DMS53 treated with DMSO at 0.1 percent for 48 hours (cell line): ENCODE data around the gene FGD5.
"Not testable (repeated sequence)": the region's sequence is repeated elsewhere in the genome, so short reads cannot be mapped to it uniquely, and the experiment has no call there.

Experiments
- DNase-seq: peaks from one replicate; lab custom pipeline; 2025; ENCODE audit not compliant: unreplicated experiment; lab: John Stamatoyannopoulos, UW

The FGD5 gene

DNA sequence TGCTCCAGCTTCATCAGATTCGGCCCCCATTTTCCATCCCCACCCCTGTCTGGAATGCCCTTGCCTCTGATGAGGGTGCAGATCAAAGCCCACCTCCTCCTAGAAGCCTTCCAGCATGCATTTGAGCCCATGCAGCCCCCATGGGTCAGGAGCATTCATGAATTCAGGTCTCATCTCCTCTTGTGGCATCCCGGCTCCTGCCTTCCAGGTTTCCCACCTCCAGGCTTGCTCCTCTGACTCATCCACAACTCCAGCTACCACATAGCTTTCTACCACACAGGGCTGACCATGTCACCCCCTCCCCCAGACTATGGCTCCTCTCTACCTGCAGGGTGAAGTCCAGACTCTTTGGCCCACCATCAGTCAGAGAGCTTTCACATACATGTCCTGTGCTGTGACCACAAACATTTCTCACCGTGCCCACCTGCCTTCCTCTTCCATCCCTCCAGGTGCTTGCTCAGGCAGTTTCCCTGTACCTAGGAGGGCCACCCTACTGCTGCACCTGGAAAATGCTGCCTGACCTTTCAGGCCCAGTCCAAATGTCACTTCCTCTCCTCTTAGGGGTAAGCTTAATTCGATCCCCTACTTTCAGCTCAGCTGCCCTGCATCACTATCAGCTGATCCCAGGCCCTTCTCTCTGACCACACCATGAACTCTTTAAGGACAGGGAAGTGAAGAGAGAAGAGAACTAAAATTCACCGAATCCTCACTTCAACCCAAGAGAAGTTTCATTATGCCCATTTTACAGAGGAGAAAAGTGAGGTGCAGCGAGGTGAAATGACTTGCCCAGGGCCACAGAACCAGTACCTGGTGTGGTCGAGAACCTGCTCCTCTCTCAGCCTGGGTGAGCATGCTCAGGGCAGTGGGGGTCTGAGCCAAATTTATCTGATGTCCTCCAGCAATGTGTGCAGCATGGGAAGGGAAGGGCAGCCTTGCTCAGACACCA, 13.7 kb upstream of the FGD5 start:
- no peak for DNase-seq

DNA sequence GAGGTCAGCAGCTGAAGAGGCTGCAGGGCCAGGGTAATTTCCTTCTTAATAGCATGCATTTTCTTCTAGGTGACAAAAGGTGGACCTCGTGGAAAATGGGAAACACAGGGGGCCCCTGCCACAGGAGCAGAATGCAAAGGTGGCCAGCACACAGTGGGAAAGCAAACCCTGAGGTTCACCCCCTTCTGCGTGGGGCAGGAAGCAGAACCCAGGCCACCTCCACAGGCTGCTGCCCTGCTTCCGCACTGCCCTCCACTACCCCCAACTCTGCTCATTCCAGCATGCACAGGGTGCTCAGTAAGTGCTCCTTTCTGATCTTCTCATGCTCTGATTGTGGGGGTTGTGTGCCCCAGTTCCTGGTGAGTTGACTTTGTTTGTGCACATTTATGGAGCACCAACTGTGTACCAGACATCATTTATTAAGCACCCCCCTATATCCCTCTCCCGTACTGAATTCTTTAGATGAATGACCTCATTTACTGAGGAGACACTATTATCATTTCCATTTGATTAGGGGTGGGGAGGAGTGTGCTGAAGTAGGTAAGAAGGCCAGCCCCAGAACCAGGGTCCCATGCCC, 12.7 kb upstream of the FGD5 start:
- DNase-seq, result no peak

DNA sequence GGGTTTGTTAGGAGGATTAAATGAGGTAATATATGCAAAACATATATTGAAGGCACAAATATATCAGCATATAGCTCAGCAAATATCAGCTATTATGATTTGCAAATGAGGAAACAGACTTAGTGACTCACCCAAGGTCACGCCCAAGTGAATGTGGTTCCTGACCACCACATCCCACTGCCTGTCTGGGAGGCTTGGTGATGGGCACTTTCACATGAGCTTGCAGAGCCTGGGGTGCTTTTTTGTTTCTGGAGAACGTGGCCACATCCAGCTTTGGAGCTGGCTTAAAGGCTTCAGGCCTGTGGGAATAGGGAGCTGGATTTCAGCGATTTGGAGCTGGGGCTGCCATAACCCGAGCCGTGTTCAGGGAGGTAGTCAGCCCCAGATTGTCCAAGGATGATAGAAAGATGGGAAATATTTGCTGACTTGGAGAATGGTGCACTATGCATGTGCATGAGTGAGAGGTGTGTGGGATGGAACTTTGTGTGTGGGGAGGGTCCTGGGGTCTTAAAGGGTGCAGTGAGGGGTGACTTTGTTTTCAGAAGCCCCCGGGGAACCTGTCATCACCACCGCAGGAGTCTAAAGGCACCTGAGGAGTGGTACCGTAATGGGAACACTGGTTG, 12.0 kb upstream of the FGD5 start:
- no peak for DNase-seq

DNA sequence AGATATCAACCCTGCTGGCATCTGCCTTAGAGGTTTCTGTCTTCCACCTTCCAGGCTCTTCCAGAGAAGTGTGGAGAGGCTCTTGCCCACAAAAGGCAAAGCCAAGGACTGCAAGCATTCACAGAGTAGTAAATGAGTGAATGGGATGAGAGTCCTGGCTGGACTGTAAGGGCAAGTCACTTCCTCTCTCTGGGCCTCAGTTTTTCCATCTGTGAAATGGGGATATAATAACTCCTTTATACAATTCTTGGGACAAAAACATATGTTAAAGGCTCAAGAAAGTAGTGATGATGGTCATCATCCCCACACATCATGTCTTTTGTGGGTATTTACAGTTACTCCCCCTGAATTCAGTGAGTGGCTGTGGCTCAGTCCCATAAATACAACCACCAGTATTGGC, 10.7 kb upstream of the FGD5 start:
- DNase-seq, result no peak

DNA sequence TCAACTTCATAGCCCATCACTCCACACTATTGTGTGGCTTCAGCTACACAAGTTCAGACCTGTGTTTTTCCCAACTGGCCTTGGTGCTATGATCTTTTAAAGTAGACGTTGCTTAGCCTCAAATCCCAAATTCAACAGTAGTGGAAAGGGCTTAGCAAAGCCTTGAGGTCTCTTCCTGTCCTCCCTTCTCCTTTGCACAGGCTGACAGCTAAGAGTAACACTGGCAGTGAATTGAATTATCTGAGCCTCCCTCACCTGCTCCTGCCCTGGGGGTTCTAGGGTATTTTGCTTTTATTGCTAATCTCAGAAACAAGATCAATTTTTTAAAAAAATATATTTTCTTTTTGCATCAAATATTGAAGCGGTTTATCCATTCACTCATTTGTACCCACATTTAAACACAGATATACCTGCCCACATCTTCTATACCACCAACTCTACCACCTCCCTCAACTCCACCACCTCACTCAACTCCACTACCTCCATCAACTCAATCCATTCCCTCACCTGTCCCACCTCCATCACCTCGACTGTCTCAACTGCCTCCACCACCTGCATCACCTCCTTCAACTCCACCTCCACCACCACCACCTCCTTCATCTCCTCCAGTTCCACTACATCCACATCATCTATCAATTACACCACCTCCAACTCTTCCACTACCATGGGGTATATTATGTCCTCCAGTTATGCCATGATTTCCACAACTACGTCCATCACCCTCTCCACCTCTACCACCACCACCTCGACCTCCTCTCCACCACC, 10.1 kb upstream of the FGD5 start:
- DNase-seq, result no peak

DNA sequence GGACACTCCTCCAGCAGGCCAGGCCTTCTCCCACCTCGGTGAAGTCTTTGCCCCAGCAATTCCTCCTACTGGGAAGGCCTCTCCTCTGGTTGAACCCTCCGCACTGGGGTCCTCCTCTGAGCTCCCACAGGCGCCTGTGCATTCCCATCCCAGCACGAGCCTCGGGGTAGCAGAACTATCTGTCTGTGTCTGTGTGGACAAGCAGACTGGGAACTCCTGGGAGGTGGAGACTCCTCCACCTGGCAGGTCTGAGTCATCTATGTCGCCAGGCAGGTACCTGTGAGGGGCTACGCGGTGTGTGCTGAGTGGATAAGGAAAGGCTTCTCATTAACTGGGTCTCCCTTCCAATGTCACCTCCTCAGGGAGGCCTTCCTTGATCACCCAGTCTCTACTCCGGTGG, 9.2 kb upstream of the FGD5 start:
- not testable (repeated sequence) for DNase-seq

DNA sequence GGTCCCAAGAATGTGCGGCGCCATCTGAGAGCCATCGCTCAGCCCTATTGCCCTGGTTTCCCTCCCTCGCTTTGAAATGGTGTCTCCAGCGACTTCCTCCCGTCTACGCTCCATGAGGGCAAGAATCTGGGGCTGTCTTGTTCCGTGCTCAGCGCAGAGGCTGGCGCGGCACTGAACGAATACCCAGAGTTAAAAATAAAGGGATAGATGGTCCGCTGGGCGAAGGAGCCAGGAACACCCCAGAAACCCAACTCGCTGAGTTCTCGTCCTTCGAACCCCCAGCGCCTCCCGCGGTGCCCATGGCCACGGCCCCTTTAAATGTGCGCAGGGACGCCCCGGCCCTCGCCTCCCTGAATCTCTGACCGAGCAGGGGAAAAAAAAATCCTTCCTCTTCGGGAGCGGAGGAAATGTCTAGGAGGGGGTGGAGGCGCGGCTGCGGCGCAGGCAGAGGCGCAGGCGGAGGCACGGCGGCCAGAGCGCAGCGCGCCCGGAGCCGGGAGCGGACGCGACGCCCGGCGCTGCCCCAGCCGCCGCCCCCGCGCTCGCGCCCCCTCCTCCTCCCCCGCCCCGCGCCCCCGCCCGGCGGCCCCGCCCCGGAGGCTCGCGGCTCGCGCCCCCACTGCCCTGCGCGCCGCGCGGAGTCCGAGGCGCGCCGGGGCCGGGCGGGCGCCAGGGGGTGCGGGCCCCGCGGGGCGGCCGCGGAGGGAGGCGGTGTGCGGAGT, 8.5 kb upstream of the FGD5 start:
- DNase-seq, result no peak

DNA sequence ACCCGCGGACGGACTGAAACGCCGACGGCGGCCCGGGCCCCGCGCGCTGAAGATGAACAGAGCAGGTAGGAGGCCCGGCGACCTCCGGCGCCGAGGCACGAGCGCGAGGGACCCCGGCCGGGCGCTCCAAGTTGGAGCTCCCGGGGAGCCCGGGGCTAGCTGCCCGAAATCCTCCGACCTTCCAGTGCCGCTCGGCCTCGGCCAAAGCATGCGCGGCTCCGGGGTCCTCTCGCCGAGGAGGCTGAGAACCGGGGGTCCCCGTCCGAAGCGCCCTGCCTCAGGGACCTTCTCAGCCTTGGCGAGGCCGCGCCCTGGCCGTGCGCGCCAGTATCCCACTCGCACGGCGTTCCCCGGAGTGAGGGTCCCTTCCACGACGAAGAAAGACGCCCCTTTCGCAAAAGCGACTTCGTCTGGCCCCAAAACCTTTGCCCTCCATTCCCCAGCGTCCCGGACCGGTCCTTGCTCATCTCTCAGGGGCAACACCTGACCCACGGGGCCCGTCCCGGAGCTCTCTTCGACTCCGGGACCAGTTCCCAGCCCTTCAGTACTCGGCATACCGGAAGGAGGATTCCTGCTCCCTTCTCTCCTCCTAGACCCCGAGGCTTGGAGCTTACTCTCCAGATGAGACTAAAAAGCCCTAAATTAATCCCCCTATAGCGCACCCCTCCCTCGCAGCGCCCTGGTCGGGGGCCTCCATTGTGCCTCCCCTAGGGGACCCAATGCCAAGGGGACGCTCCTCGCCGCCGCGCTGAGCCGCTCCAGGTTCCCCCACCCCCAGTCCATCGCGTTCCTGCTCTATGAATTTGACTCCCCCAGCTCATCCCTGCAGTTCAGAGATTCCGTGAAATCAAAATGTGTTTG, 7.7 kb upstream of the FGD5 start:
- DNase-seq, result no peak

DNA sequence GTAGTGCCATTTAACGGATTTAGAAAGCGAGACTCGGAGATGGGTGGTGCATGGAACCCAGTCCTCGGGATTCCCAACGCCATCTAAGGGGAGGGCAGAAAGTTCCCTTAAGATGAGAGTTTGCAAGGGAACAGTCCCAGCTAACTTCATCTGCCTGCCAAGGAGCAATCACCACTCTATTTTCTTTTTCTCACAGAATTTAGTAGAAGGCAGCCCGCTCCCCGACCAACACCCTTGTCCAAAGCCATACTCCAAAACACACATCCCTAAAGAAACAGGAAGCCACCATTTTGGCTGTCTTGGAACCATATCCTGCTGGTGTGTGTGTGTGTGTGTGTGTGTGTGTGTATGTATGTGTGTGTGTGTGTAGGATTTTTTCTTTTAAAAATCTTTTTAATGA, 7.1 kb upstream of the FGD5 start:
- DNase-seq, result no peak

DNA sequence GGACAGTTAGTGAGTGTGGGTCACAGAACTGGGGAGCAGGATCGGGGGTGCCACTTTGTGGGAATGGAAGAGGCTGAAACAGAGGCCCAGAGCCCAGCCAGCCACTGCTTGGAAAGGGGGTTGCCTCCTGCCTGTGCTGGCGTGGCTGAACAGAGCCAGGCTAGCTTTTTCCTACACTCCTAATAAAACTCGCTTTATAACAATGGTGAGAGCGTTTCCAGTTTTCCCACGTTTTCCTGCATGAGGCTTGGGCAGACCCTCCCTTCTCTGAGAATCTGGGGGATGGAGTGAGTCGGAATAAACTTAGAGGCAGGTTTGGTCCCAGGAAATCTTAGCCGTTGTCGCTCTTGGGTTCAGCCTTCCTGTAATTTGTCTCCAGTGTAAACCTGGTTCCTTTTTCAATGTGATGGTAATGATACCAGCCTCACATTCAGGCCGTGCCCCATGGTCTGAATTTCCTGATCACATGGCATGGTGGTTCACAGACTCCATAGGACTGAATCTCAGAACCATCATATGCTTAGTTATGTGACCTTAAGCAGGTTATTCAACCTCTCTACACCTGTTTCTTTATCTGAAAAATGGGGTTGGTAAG, 6.5 kb upstream of the FGD5 start:
- DNase-seq, result no peak

DNA sequence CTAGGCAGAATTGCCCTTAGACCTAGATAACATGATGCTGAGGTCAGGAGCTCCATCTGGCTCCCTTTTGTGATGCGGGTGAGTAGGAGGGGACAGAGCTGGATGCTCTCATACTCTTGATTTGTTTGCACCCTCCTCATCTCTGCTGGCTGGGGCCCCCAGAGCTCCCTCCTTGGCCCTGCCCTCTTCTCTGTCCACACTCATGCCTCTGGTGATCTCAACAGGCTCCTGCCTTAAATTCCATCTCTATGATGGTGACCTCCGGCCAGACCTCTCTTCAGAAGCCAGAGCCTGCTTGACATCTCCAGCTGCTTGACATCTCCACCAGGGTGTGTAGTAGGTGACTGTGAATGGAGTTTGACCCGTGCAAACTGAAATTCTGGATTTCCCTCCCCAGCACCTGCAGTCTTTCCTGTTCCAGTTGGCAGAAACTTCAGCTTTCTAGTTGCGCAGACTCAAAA, 4.3 kb upstream of the FGD5 start:
- no peak for DNase-seq

DNA sequence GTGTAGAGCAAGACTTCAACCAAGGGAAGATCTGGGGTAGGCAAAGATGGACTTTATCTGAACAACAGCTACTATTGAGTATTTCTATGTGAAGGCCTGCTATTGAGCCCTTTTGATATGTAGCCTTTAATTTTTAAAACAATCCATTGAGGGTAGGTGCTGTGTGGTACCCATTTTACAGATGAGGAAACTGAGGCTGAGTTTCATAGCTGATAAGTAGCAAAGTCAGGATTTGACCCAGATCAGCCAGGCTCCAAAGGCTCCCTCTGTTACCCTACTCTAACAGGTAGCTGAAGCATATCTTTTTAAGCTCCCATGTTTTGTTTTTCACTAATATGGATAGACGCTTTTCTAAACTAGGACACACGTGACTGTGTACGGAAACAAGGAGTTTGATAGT, 2.4 kb upstream of the FGD5 start:
- no peak for DNase-seq

DNA sequence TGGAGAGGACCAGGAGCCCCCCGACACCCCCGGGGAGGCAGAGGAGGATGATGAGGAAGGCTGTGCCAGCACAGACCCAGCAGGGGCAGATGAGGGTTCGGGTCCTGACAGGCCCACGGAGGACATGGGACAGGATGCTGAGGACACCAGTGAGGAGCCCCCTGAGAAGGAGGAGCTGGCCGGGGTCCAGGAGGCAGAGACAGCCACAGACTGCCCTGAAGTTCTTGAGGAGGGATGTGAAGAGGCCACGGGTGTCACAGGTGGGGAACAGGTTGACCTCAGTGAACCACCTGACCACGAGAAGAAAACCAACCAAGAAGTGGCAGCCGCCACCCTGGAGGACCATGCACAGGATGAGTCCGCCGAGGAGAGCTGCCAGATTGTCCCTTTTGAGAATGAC, 909 bp downstream of the FGD5 start:
- no peak for DNase-seq

DNA sequence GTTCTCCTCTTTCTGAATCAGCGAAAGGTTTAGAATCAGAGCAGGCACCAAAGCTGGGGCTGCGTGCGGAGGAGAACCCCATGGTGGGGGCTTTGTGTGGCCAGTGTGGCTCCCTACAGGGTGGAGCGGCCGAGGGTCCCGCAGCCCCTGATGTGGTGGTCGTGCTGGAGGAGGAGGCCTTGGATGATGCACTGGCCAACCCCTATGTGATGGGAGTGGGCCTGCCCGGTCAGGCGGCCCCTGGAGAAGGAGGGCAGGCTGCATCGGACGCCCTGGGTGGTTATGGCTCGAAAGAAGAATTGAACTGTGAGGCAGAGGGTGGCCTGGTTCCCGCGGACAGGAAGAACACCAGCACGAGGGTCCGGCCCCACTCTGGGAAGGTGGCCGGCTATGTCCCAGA, 1.4 kb downstream of the FGD5 start:
- no peak for DNase-seq

DNA sequence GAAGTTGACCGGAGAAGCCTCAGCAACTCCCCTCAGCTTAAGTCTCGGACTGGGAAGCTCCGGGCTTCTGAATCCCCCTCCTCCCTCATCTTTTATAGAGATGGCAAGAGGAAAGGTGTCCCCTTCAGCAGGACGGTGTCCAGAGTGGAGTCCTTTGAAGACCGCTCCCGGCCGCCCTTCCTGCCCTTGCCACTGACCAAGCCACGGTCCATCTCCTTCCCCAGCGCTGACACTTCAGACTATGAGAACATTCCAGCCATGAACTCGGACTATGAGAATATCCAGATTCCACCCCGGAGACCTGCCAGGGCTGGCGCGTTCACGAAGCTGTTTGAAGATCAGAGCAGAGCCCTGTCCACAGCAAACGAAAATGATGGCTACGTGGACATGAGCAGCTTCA, 2.4 kb downstream of the FGD5 start:
- DNase-seq, result no peak

DNA sequence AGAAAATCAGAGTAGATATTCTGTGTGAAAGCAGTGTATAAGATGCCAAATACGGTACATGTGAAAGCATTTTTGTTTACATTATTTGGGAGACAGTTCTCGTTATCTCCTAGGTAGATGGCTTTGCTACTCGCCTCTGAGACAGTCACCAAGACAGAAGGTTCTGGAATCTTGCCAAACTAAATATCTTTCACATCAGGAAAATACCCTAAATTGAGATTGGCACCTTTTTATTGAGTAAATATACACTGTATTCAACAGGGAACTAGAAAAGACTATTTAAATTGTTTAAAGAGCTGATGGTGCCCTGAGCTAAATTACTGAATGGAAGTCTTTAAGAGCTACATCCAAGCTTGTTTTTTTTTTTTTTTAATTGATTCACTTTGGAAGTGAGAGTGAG, 3.4 kb downstream of the FGD5 start:
- no peak for DNase-seq

DNA sequence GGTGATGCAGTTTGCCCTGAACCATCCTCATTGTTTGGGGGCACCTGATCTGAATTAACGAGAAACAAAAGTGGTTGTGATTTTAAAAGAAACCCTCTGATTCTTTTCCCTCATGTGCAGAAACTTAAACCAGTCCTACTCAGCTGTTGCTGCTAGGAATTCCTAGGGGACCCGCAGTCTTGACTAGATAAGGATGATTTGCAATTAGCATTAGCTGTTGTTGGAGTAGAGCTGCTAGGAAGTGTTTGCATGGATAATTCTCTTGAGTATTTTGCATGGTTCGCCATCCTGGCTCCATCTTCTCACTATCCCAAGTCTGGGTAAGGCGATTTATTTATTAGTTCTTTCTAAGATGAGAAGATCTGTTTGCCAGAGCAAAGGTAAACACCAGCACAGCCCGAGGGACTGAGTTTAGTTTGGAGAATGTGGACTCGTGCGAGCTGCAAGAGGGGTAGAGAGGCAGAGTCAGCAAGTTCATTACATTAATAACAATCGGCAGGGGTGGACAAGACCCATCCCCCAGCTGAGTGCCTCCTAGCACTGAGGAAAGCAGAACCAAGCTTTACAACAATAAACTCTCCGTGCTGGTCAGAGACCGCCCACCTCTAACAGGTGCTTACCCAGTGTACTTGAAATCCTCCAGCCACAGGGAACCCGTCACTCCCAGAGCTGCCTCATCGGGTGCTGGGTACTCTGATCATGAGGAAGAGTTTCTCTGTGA, 4.1 kb downstream of the FGD5 start:
- DNase-seq, result no peak

DNA sequence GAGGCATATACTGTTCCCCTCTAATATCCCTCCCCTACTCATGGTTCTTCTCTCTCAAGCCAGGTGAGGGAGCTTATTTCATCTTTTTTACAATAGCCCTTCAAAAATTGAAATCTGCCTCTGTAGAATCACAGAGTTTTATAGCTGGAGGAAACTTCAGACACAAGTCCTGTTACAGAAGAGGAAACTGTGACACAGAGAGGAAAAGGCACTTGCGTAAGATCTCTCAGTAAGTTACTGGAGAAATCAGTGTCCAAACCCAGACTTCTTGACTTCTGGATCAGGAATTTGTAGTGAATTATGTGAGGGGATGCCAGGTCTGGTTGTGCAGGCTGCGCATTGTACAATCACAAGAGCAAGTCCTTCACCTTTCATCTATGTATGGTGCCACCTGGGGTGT, 4.6 kb downstream of the FGD5 start:
- no peak for DNase-seq
